ENCODE measurements around the gene BID.

- TF ChIP-seq CTCF (IDR thresholded peaks at IDR 0.05) = no peak
- TF ChIP-seq POLR2A (IDR thresholded peaks at IDR 0.05) = no peak
Observed at GRCh38 chr22:17749605-17750395, 24.5 kb downstream of the BID start.

Data from suprapubic skin (tissue), 3 donors.